IMR-90 (cell line): Measurements from ENCODE around the gene ITGB4.

Experiments used
- BHLHE40 ChIP-seq: fragments of 150-350 bp; IDR thresholded peaks from 2 replicates; pipeline ENCODE4 v1.6.1; 2016; ENCODE audit warnings: mild to moderate bottlenecking, low read depth, low read length
- CHD1 ChIP-seq: IDR thresholded peaks from 2 replicates; pipeline ENCODE4 v1.6.1; 2012; ENCODE audit warnings: low read depth, low read length, improper control_type of control experiment
- CTCF ChIP-seq: conservative IDR thresholded peaks from 2 replicates; pipeline ENCODE4 v1.5.1; 2012; ENCODE audit warnings: mild to moderate bottlenecking, low read depth, low read length, improper control_type of control experiment
- POLR2A ChIP-seq: IDR thresholded peaks from 2 replicates; pipeline ENCODE4 v1.6.1; 2012; ENCODE audit warnings: mild to moderate bottlenecking, low read depth, low read length
- RAD21 ChIP-seq: IDR thresholded peaks from 2 replicates; pipeline ENCODE4 v1.6.1; 2012; ENCODE audit warnings: low read length, improper control_type of control experiment

- TF ChIP-seq CTCF (no peak), POLR2A (no peak), BHLHE40 (no peak), RAD21 (no peak), CHD1 (no peak)
Observed at GRCh38 chr17:75806822-75807500, 85.7 kb downstream of the ITGB4 start.
